H9 (cell line): ENCODE data around the gene CHPF2. TPM values are rescaled to one million over a fixed set of nuclear protein-coding genes. Genes with fewer than 3 reads are reported as not detected.
A peak's percentile ranks its signal among the peaks of the same experiment; 100 is the strongest.

Experiments
- DNase-seq: peaks from one replicate; pipeline ENCODE4 v3.0.0-alpha.2; 2017
- H2AFZ ChIP-seq: one replicate; pipeline ENCODE4 v1.6.1; 2013; ENCODE audit warnings: mild to moderate bottlenecking, low read length, control low read depth, moderate library complexity
- H2AK5ac ChIP-seq: 2 replicates; pipeline ENCODE4 v1.6.1; 2013; ENCODE audit warnings: low read length, control low read depth, mixed read lengths; ENCODE audit not compliant: insufficient read length
- H2BK120ac ChIP-seq: one replicate; pipeline ENCODE4 v1.6.1; 2013; ENCODE audit warnings: low read depth, mild to moderate bottlenecking, low read length, control low read depth, inconsistent platforms; ENCODE audit not compliant: poor library complexity, severe bottlenecking
- H2BK12ac ChIP-seq: 2 replicates; pipeline ENCODE4 v1.6.1; 2013; ENCODE audit warnings: low read length, control low read depth, mixed read lengths, low read depth; ENCODE audit not compliant: insufficient read length
- H2BK15ac ChIP-seq: 2 replicates; pipeline ENCODE4 v1.6.1; 2013; ENCODE audit warnings: low read depth, low read length, control low read depth
- H2BK20ac ChIP-seq: one replicate; pipeline ENCODE4 v1.6.1; 2013; ENCODE audit warnings: low read depth, mild to moderate bottlenecking, low read length, control low read depth, inconsistent platforms; ENCODE audit not compliant: poor library complexity, severe bottlenecking
- H2BK5ac ChIP-seq: 2 replicates; pipeline ENCODE4 v1.6.1; 2013; ENCODE audit warnings: low read length, control low read depth, mixed read lengths; ENCODE audit not compliant: insufficient read length
- H3K14ac ChIP-seq: 2 replicates; pipeline ENCODE4 v1.6.1; 2013; ENCODE audit warnings: low read length, control low read depth; ENCODE audit not compliant: insufficient read depth
- H3K18ac ChIP-seq: 2 replicates; pipeline ENCODE4 v1.6.1; 2013; ENCODE audit warnings: low read depth, mild to moderate bottlenecking, mixed read lengths, low read length, control low read depth; ENCODE audit not compliant: insufficient read length
- H3K23ac ChIP-seq: 2 replicates; pipeline ENCODE4 v1.6.1; 2013; ENCODE audit warnings: low read length, control low read depth, mixed read lengths, low read depth; ENCODE audit not compliant: insufficient read length
- H3K23me2 ChIP-seq: 2 replicates; pipeline ENCODE4 v1.6.1; 2013; ENCODE audit warnings: low read depth, mild to moderate bottlenecking, mixed read lengths, low read length, control low read depth; ENCODE audit not compliant: insufficient read length, poor library complexity, severe bottlenecking
- H3K27ac ChIP-seq: 2 replicates; pipeline ENCODE4 v1.5.1; 2013; ENCODE audit warnings: low read length, control low read depth, mixed read lengths, low read depth; ENCODE audit not compliant: insufficient read length
- H3K27me3 ChIP-seq: 2 replicates; pipeline ENCODE4 v1.6.1; 2013; ENCODE audit warnings: low read length, control low read depth, inconsistent platforms; ENCODE audit not compliant: insufficient read depth
- H3K4ac ChIP-seq: 2 replicates; pipeline ENCODE4 v1.6.1; 2013; ENCODE audit warnings: low read depth, mild to moderate bottlenecking, control low read depth, inconsistent platforms, low read length, moderate library complexity
- H3K4me1 ChIP-seq: 2 replicates; pipeline ENCODE4 v1.6.1; 2013; ENCODE audit warnings: low read length, control low read depth, inconsistent platforms; ENCODE audit not compliant: insufficient read depth
- H3K4me2 ChIP-seq: 2 replicates; pipeline ENCODE4 v1.6.1; 2013; ENCODE audit warnings: low read length, control low read depth, mixed read lengths; ENCODE audit not compliant: insufficient read length, insufficient read depth
- H3K56ac ChIP-seq: 2 replicates; pipeline ENCODE4 v1.6.1; 2013; ENCODE audit warnings: low read depth, mild to moderate bottlenecking, mixed read lengths, low read length, control low read depth; ENCODE audit not compliant: insufficient read length
- H3K79me1 ChIP-seq: 2 replicates; pipeline ENCODE4 v1.6.1; 2013; ENCODE audit warnings: low read depth, mild to moderate bottlenecking, moderate library complexity, low read length, control low read depth, inconsistent platforms; ENCODE audit not compliant: insufficient read depth, poor library complexity, severe bottlenecking
- H3K79me2 ChIP-seq: 2 replicates; pipeline ENCODE4 v1.6.1; 2013; ENCODE audit warnings: low read length, control low read depth, inconsistent platforms; ENCODE audit not compliant: insufficient read depth
- H3K9ac ChIP-seq: 2 replicates; pipeline ENCODE4 v1.6.1; 2013; ENCODE audit warnings: low read length, control low read depth, mixed read lengths; ENCODE audit not compliant: insufficient read length; ENCODE audit errors: extremely low read depth
- H3K9me3 ChIP-seq: one replicate; pipeline ENCODE4 v1.6.1; 2013; ENCODE audit warnings: low read depth, low read length, inconsistent platforms; ENCODE audit not compliant: control insufficient read depth
- H3T11ph ChIP-seq: one replicate; pipeline ENCODE4 v1.6.1; 2013; ENCODE audit warnings: mild to moderate bottlenecking, low read length, control low read depth, inconsistent platforms
- H4K20me1 ChIP-seq: one replicate; pipeline ENCODE4 v1.6.1; 2013; ENCODE audit not compliant: control insufficient read depth, insufficient read length, insufficient read depth
- H4K5ac ChIP-seq: 2 replicates; pipeline ENCODE4 v1.6.1; 2013; ENCODE audit warnings: low read depth, mild to moderate bottlenecking, mixed read lengths, low read length, control low read depth; ENCODE audit not compliant: insufficient read length
- H4K8ac ChIP-seq: replicated peaks from 2 replicates; pipeline ENCODE4 v1.6.1; 2013; ENCODE audit warnings: low read length, control low read depth, mixed read lengths, low read depth; ENCODE audit not compliant: insufficient read length
- H4K91ac ChIP-seq: 2 replicates; pipeline ENCODE4 v1.6.1; 2013; ENCODE audit warnings: low read depth, mild to moderate bottlenecking, moderate library complexity, mixed read lengths, low read length, control low read depth; ENCODE audit not compliant: insufficient read length
- H3K27ac Mint-ChIP-seq, 3 experiments: 2 replicates in 2 of 3; 3 replicates in 1 of 3; pipeline ENCODE4 v1.8.0; 2020 to 2021; ENCODE audit warnings: mixed read lengths in 3 of 3, mild to moderate bottlenecking in 1 of 3, moderate library complexity in 1 of 3
- H3K27me3 Mint-ChIP-seq: 2 replicates; pipeline ENCODE4 v1.8.0; 2021; ENCODE audit warnings: low read depth, mild to moderate bottlenecking, moderate library complexity, mixed read lengths
- H3K36me3 Mint-ChIP-seq, 3 experiments: 2 replicates in 2 of 3; 3 replicates in 1 of 3; pipeline ENCODE4 v1.8.0; 2020 to 2021; ENCODE audit warnings: low read depth in 3 of 3, mixed read lengths in 3 of 3; ENCODE audit not compliant: insufficient read depth in 1 of 3
- H3K4me1 Mint-ChIP-seq, 2 experiments: 2 replicates each; pipeline ENCODE4 v1.8.0; 2020; ENCODE audit warnings: mixed read lengths in 2 of 2
- H3K4me3 Mint-ChIP-seq, 2 experiments: 2 replicates in 1 of 2; 3 replicates in 1 of 2; pipeline ENCODE4 v1.8.0; 2020 to 2021; ENCODE audit warnings: mild to moderate bottlenecking in 2 of 2, mixed read lengths in 2 of 2, moderate library complexity in 1 of 2
- H3K9me3 Mint-ChIP-seq, 2 experiments: 2 replicates in 1 of 2; 3 replicates in 1 of 2; pipeline ENCODE4 v1.8.0; 2020; ENCODE audit warnings: mild to moderate bottlenecking in 2 of 2, mixed read lengths in 2 of 2, moderate library complexity in 1 of 2
- WGBS: extraction: QIAGEN DNeasy Blood & Tissue Kit; methylation state at CpG from one replicate; pipeline ENCODE4 v1.1.7; 2013; ENCODE audit warnings: missing lambda C conversion rate, low lambda C conversion rate, mixed read lengths; ENCODE audit not compliant: insufficient read length; ENCODE audit errors: extremely low coverage; 5-methylcytosine and 5-hydroxymethylcytosine counted together
- total RNA-seq: library from RNA; stranded (reverse); gene quantifications from 2 replicates; pipeline ENCODE4 v1.2.1, GENCODE V29; 2021
- TF ChIP-seq, protein P1 (sequence below): fragments of 200-600 bp; sonication (generic); conservative IDR thresholded peaks from 3 replicates; pipeline ENCODE4 v1.8.0; 2021; ENCODE audit warnings: antibody characterized with exemption, mild to moderate bottlenecking

CHPF2 gene
- total RNA-seq, 1 experiment from 2014 or later = 25.7 TPM

- no peak overlapping the region for H3K27ac ChIP-seq
- H3K27ac Mint-ChIP-seq = peak overlapping the region in 1 of 3 experiments; percentile 90; a peak in 1 of 7 replicates
- WGBS = no CpG with 5 or more reads among the region's 6 CpGs
Observed at GRCh38 chr7:151281686-151282085, 49.4 kb downstream of the CHPF2 start.

More at GRCh38 chr7:151281686-151282085, 49.4 kb downstream of the CHPF2 start:
- Mint-ChIP-seq H3K9me3 (no peaks in the 10 kb centered on the region; a peak in 1 of 5 replicates), H3K4me1 (peaks cover 14 to 16% of the 10 kb centered on the region in 2 experiments), H3K36me3 (no peaks in the 10 kb centered on the region; a peak in 1 of 7 replicates), H3K4me3 (no peak overlapping the region), H3K27me3 (peaks cover 75% of the 10 kb centered on the region)
- Histone ChIP-seq H3K9ac (no peak overlapping the region), H3K4ac (no peak overlapping the region), H3K18ac (no peak overlapping the region), H3K23me2 (no peaks in the 10 kb centered on the region), H2BK5ac (no peak overlapping the region), H2BK20ac (no peak overlapping the region), H2BK12ac (no peak overlapping the region), H4K91ac (no peak overlapping the region), H3K23ac (no peak overlapping the region), H2BK15ac (no peak overlapping the region), H2AK5ac (no peak overlapping the region), H3K56ac (no peak overlapping the region), H3K79me2 (no peaks in the 10 kb centered on the region), H4K5ac (no peak overlapping the region), H3K27me3 (no peaks in the 10 kb centered on the region), H3K4me2 (no peak overlapping the region), H3K14ac (no peak overlapping the region), H3K9me3 (no peaks in the 10 kb centered on the region), H3K79me1 (no peaks in the 10 kb centered on the region), H3T11ph (no peak overlapping the region), H2BK120ac (no peak overlapping the region), H4K20me1 (no peaks in the 10 kb centered on the region), H4K8ac (no peak overlapping the region), H2AFZ (no peak overlapping the region), H3K4me1 (no peaks in the 10 kb centered on the region)
- DNase-seq = no peak
- TF ChIP-seq, protein P1, sequence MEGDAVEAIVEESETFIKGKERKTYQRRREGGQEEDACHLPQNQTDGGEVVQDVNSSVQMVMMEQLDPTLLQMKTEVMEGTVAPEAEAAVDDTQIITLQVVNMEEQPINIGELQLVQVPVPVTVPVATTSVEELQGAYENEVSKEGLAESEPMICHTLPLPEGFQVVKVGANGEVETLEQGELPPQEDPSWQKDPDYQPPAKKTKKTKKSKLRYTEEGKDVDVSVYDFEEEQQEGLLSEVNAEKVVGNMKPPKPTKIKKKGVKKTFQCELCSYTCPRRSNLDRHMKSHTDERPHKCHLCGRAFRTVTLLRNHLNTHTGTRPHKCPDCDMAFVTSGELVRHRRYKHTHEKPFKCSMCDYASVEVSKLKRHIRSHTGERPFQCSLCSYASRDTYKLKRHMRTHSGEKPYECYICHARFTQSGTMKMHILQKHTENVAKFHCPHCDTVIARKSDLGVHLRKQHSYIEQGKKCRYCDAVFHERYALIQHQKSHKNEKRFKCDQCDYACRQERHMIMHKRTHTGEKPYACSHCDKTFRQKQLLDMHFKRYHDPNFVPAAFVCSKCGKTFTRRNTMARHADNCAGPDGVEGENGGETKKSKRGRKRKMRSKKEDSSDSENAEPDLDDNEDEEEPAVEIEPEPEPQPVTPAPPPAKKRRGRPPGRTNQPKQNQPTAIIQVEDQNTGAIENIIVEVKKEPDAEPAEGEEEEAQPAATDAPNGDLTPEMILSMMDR = no peak
